T47D (cell line): ENCODE results near the gene INPP5A.

Experiments
- DNase-seq, 2 experiments: peaks; one replicate each; pipeline versions ENCODE4 v3.0.0 to v3.0.0-alpha.2; 2011 to 2012; ENCODE audit warnings: low read depth in 1 of 2, low spot score in 1 of 2
- JUND ChIP-seq: IDR thresholded peaks from 2 replicates; pipeline ENCODE4 v1.6.1; 2012; ENCODE audit warnings: low read depth
- in situ Hi-C: cut with HindIII; loops from 2 replicates; pipeline ENCODE4 v1.10.0; 2016; ENCODE audit warnings: low sequenced_read_pairs, low pct_unique_long_range_greater_than_20kb

INPP5A gene

DNA sequence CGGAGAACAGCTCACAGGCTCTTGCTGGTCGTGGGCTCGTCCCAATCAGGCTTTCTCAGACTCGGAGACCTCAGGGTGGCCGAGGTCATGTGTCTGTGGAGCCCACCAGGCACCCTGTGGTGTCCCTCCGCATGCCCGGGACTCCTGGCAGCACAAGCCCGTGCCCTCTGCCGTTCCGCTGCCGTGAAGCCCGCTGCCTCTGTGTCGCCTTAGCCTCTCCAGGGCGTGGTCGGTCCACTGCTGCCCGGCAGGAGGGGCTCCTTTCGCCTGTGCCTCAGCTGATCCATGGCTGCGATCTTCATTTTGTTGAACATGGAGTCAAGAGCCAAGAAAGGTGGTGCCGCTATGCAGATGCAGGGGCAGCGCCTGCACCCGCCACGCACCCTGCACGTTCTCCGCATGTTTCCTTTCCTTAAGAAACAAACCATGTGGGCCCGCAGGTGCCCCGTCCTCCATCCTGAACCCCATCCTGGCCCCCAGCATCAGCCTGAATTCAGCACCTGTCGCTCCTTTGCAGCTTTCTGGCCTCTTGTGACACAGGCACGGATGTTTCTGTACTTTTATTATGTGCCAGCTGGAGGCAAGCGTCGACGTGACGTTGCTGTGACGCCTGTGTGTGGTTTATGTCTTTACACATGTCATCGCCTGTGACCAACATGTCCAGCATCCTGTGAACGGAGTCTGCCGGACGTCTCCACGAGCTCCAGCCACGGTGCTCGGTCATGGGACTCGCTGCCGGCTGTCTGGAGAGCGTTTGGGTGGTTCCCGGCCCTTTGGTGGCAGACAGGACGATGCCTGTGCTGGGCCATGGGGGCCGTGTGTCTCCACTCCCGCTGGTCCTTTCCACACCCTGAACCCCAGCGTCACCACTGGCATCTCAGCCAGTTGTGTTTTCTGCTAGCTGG is 178.4 kb downstream of the INPP5A start:
- in situ Hi-C loops = no loop called here
- no peak for DNase-seq
- no peak for TF ChIP-seq JUND

DNA sequence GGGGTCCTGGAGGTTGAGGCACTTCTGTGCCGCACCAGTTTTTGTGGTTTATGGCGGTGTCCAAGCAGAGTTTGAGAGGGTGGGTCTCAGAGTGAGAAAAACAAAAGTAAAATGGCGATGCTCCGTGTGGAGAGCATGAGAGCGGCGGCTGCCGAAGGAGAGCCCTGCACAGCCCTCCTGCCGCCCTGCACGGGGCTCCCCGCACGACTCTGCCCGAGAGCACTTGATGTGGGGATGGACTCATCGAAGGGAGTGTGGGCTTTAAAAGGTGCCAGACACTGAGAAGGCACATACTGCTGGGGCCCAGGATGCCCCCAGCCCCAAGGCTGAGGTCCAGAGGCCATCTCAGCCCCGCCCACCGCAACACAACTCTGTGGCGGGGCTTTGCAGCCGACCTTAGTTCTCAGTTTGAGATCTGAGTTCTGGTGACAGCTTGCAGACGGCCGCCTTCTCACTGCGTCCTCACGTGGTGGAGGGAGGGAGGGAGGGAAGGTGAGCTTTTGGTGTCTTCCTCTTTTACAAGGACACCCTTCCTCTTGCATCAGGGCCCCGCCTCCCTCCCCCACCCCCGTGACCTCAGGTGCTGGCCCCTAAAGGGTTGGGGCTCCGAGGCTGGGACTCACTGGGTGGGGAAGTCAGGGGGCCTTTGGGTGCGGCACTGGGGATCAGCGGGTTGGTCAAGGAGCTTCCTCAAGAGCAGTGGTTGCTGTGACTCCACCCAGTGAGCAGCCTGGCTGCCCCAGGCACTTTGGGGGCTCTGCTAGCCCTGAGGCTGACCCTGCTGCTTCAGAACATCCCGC is 179.3 kb downstream of the INPP5A start:
- no peak for TF ChIP-seq JUND
- in situ Hi-C loops = no loop called here
- no peak for DNase-seq

DNA sequence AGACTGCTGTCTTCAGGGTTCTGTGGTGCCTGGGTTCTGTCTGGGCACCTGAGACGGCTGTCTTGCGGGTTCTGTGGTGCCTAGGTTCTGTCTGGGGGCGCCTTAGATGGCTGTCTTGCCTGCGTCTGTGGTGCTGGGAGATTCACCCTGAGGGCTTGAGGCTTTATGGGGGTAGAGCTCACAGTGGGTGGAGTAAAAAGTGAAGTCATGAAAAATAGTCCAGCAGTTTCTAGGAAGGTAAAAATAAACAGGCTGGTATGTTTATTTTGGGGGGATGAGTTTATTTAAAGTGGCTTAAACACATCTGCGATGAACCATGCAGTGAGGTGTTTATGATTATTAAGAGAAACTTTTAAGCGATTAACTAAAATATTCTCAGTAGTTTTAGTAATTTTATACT is 184.1 kb downstream of the INPP5A start:
- DNase-seq = no peak
- no peak for TF ChIP-seq JUND
- in situ Hi-C loops = no loop called here

DNA sequence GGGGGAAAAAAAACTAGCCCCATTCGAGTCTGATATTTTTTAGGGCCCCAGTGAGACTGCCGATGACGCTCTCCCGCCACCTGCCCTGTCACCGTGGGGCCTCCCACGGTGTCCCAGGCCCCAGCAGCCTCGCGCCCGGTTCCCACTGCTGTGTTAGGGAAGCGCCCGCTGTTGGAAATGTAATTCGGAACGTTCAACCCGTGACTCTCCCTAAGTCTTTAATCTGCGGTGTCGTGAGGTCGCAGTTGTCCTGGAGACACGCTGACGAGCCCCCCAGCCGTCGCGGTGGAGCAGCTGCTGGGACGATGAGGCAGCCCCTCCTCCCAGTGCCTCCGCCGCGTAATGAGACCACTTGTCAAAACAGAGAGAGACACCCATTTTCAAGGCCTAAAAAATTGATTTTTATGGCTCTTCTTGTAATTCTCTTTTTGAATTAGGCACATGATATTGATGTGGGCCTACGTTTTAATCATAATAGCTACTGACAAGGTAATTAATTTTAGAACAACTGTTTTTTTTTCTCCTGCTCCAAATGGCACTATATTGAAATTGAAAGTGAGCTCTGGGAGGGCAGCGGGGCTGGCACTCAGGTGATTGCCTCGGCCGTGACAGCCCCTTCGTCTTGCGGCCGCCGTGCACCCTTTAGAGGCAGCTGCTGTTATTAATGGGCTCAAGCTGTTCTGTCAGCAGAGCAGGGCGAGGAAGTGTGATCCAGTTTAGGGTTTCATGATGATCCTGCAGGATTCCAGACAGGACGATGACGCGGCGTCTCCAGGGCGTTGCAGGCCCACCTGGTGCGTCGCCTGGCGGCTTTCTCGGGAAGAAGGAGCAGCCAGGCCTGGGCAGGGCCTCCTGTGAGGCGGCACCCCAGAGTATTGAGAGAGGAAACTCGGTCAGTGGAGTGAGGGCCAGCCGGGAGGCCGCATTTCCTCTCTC is 185.1 kb downstream of the INPP5A start:
- no peak for DNase-seq
- in situ Hi-C loops = no loop called here
- no peak for TF ChIP-seq JUND

DNA sequence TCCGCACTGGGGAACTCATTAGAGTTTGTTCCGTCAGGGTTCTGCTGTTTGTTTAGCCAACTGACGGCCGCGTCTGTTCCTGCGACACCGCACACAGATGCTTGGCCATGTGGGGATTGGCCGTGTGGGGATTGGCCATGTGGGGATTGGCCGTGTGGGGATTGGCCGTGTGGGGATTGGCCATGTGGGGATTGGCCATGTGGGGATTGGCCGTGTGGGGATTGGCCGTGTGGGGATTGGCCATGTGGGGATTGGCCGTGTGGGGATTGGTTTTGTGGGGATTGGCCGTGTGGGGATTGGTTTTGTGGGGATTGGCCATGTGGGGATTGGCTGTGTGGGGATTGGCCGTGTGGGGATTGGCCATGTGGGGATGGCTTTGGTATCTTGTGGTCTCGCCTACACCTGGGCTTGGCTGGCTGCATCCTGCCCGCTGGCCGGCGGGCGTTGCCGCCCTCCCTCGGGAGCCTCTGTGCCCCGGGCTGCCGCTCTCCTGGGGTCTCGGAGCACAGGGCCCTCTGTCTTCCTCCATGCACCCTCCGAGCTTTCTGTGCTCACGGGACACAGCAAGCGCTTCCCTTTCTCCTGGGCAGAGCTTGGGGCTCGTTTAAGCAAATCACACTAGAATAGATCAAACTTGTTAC is 185.9 kb downstream of the INPP5A start:
- no peak for DNase-seq
- no peak for TF ChIP-seq JUND
- in situ Hi-C loops = no loop called here

DNA sequence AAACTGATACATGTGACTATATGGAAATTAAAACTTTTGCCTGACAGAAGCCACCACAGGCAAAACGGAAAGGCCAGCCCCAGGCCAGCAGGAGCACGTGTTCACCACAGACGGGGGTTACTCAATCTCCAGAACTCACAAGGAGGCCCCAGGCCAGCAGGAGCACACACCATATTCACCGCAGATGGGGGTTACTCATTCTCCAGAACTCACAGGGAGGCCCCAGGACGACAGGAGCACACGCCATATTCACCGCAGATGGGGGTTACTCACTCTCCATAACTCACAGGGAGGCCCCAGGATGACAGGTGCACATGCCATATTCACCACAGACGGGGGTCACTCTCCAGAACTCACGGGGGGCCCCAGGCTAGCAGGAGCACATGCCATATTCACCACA is 186.9 kb downstream of the INPP5A start:
- in situ Hi-C loops = no loop called here
- no peak for TF ChIP-seq JUND
- DNase-seq = no peak

DNA sequence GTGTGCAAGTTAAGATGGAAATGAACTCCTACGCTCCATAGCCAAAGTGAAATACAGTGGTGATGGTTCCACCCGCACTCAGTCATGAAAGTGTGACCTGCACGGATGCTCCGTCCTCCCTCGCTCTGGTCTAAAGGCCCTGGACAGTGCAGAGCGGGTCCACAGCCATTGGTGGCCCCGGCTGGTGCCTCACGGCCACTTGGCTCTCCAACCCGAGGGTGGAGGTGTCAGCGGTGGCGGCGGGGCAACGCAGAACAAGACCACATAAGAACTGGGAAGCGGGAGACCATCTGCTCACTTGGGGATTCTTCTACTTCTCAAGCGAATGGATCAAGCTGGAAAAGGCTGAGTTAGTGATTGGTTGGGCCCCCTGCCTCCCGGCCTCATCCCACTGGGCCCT is 187.6 kb downstream of the INPP5A start:
- in situ Hi-C loops = no loop called here
- no peak for DNase-seq
- TF ChIP-seq JUND = no peak

DNA sequence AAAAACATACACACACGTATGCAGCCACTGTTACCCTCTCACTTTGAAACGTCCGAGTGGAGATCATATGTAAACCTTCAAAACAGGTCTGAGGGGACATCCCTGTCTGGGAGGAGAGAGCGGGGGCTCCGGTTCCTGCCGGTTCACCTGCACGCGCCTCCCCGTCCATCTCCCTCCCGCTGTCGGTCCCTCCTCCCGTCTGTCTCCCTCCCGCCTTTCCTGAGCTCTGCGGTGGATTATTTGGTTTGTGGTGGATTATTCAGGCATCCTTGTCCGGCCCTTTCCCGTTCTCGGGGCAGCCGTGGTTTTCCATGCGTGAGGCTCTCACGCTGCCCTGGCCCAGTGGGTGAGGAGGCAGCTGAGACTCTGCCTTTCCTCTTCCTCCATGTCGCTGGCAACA is 188.6 kb downstream of the INPP5A start:
- TF ChIP-seq JUND = no peak
- in situ Hi-C loops = no loop called here
- DNase-seq = no peak

DNA sequence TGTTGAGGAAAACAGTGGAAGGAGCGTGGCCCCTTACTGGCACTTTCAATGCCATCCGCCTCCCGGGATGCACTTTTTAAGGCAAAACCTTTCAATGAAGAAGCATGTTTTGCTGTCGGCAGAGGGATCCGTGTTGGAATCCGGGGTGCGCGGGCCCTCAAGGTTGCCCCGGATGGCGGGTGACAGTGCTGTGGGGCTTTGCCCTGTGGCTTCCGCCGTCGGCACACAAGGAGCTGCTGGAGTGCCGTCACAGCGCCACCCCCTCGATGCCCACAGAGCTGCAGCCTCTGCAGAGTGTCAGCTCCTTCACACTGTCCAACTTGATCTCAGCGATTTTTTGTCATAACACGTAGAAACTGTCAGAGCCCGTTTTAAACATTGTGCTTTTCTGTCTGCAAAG is 189.4 kb downstream of the INPP5A start:
- in situ Hi-C loops = no loop called here
- TF ChIP-seq JUND = no peak
- no peak for DNase-seq

DNA sequence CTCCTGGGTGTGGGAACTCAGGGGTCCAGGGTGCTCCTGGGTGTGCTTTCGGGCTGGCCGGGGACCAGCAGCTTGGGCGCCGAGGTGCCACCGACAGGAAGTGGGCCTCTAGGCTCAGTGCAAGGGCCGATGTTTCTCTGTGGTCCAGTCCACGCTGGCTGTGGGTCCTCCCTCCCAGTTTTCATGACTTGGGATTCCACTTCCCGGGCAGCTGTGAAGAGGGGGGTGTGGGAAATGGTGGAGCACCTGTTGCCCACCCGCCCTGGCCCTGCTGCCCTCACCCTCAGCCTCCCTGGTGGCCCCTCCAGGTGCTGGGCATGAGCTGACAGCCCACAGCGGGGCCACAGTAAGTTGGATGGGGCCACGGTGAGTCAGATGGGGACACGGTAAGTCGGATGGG is 189.8 kb downstream of the INPP5A start:
- in situ Hi-C loops = no loop called here
- TF ChIP-seq JUND = no peak
- no peak for DNase-seq

DNA sequence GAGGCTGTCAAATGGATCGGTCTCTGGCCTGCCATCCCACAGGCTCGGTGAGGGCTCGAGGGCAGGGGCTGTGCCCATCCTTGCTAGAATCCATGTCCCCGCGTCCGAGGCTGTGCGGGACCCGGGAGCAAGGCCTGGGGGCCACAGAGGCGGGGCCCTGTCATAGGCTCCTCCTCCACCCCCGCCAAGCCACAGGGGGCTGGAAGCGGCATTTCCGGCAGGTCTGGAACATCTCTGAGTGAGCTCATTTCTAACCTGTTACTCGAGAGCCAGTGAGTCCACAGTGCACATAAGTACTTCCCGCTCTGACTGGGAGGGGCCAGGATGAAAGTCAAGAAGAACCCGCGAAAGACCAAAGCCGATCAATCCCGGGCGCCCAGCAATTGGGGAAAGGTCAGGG is 190.7 kb downstream of the INPP5A start:
- TF ChIP-seq JUND = no peak
- DNase-seq = no peak
- in situ Hi-C loops = no loop called here

DNA sequence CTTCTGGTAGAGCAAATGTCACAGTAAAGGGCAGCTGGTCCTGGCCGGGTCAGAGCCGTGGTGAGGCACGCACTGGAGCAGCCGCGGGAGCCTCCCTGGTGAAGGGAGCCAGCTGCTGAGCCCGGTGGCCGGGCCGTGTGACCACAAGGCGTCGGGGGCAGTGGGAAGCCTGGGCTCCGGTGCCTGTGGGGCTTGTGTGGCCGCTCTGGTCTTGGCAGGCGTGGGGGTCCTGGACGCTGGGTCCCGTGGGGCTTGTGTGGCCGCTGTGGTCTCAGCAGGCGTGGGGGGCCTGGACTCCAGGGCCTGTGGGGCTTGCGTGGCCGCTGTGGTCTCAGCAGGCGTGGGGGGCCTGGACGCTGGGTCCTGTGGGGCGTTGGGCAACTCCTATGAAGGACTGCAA is 191.2 kb downstream of the INPP5A start:
- no peak for TF ChIP-seq JUND
- no peak for DNase-seq
- in situ Hi-C loops = no loop called here
